A549 (cell line): ENCODE results near the gene NOXO1. TPM values are rescaled to one million over a fixed set of nuclear protein-coding genes. Genes with fewer than 3 reads are reported as not detected.
"Not testable (repeated sequence)": the region's sequence is repeated elsewhere in the genome, so short reads cannot be mapped to it uniquely, and the experiment has no call there.

Experiments used
- ATAC-seq, 2 experiments: fragments of 200-7000 bp in 1 of 2; fragments of >200 bp in 1 of 2; cut with Nextera tagmentation in 1 of 2; cut with Tn5 transposase in 1 of 2; 3 replicates each; pipeline versions ENCODE4 v1.8.0 to v1.9.1; 2018 to 2020; ENCODE audit warnings: mild to moderate bottlenecking in 1 of 2, moderate library complexity in 1 of 2
- CTCF ChIA-PET: fragments of 300-600 bp; sonication (Branson Sonifier 250); formaldehyde crosslinking; extraction: SDS; loops from one replicate; lab custom pipeline; 2021; ENCODE audit warnings: antibody characterized with exemption, inconsistent platforms; lab: Yijun Ruan, JAX
- POLR2A ChIA-PET: fragments of 350-600 bp; formaldehyde crosslinking; extraction: SDS; loops from one replicate; lab custom pipeline; 2021; ENCODE audit warnings: antibody characterized with exemption, inconsistent platforms; lab: Yijun Ruan, JAX
- DNase-seq, 2 experiments: peaks; one replicate each; pipeline versions ENCODE4 v3.0.0 to v3.0.0-alpha.2; 2011 to 2016; ENCODE audit warnings: low read depth in 1 of 2, low spot score in 1 of 2
- FAIRE-seq: peaks from 2 replicates; lab custom pipeline; 2011; peaks lifted over from hg19 to GRCh38; lab: Jason Lieb, UNC
- H3K27ac ChIP-seq, 2 experiments: fragments of >200 bp; sonication (Bioruptor Twin); formaldehyde crosslinking; 3 replicates each; pipeline ENCODE4 v1.5.1; 2016 to 2017
- H3K4me1 ChIP-seq: fragments of >200 bp; sonication (Bioruptor Twin); formaldehyde crosslinking; 3 replicates; pipeline ENCODE4 v1.6.1; 2016
- H3K4me2 ChIP-seq: fragments of >200 bp; sonication (Bioruptor Twin); formaldehyde crosslinking; 3 replicates; pipeline ENCODE4 v1.6.1; 2016
- H3K4me3 ChIP-seq: fragments of >200 bp; sonication (Bioruptor Twin); formaldehyde crosslinking; 3 replicates; pipeline ENCODE4 v1.5.1; 2016
- H3K9me3 ChIP-seq: fragments of >200 bp; sonication (Bioruptor Twin); formaldehyde crosslinking; 3 replicates; pipeline ENCODE4 v1.6.1; 2016
- BCL3 ChIP-seq: fragments of >200 bp; sonication (Bioruptor Twin); formaldehyde crosslinking; IDR thresholded peaks from 3 replicates; pipeline ENCODE4 v1.6.1; 2016
- CEBPB ChIP-seq, 2 experiments: fragments of >200 bp in 1 of 2; sonication (Bioruptor Twin) in 1 of 2; formaldehyde crosslinking in 1 of 2; IDR thresholded peaks; 2 replicates each; pipeline ENCODE4 v1.6.1; 2012 to 2016
- CHD2 ChIP-seq: fragments of 150-350 bp; IDR thresholded peaks from 2 replicates; pipeline ENCODE4 v1.6.1; 2014; ENCODE audit warnings: low read length; ENCODE audit not compliant: partially characterized antibody
- CHD4 ChIP-seq: fragments of 200-600 bp; sonication (generic); IDR thresholded peaks from 2 replicates; pipeline ENCODE4 v1.6.1; 2016; ENCODE audit warnings: antibody characterized with exemption, mild to moderate bottlenecking, borderline replicate concordance
- E2F6 ChIP-seq: IDR thresholded peaks from 2 replicates; pipeline ENCODE4 v1.6.1; 2012; ENCODE audit warnings: low read depth, borderline replicate concordance
- EP300 ChIP-seq, 2 experiments: fragments of >200 bp; sonication (Bioruptor Twin); formaldehyde crosslinking; IDR thresholded peaks; 2 replicates in 1 of 2; 3 replicates in 1 of 2; pipeline ENCODE4 v1.6.1; 2016 to 2017
- HEYL ChIP-seq: fragments of 250-450 bp; sonication (Bioruptor Pico); IDR thresholded peaks from 2 replicates; pipeline ENCODE4 v1.8.0; 2021; ENCODE audit warnings: mild to moderate bottlenecking, moderate library complexity
- HMGXB4 ChIP-seq: fragments of 250-450 bp; sonication (Bioruptor Pico); IDR thresholded peaks from 2 replicates; pipeline ENCODE4 v1.5.0; 2021; ENCODE audit warnings: mild to moderate bottlenecking, moderate library complexity, borderline replicate concordance
- HOXA7 ChIP-seq: fragments of 250-450 bp; sonication (Bioruptor Pico); IDR thresholded peaks from 2 replicates; pipeline ENCODE4 v1.5.0; 2020; ENCODE audit warnings: mild to moderate bottlenecking, moderate library complexity
- HOXB13 ChIP-seq: fragments of 250-450 bp; sonication (Bioruptor Pico); IDR thresholded peaks from 2 replicates; pipeline ENCODE4 v1.5.0; 2020; ENCODE audit warnings: low read depth, mild to moderate bottlenecking, moderate library complexity
- KDM1A ChIP-seq: fragments of 200-600 bp; sonication (generic); IDR thresholded peaks from 2 replicates; pipeline ENCODE4 v1.6.1; 2016; ENCODE audit warnings: low read depth, mild to moderate bottlenecking
- MYC ChIP-seq: IDR thresholded peaks from 2 replicates; pipeline ENCODE4 v1.6.1; 2012; ENCODE audit warnings: mild to moderate bottlenecking, inconsistent platforms, low read length, improper control_type of control experiment, borderline replicate concordance
- NPAS2 ChIP-seq: fragments of 250-450 bp; sonication (Bioruptor Pico); IDR thresholded peaks from 2 replicates; pipeline ENCODE4 v1.8.0; 2022; ENCODE audit warnings: mild to moderate bottlenecking, moderate library complexity, borderline replicate concordance
- NR3C1 ChIP-seq: fragments of >200 bp; sonication (Bioruptor Twin); formaldehyde crosslinking; IDR thresholded peaks from 3 replicates; pipeline ENCODE4 v1.6.1; 2017
- PHF8 ChIP-seq: fragments of 200-600 bp; sonication (generic); IDR thresholded peaks from 2 replicates; pipeline ENCODE4 v1.6.1; 2016; ENCODE audit warnings: low read depth, mild to moderate bottlenecking, antibody characterized with exemption, moderate library complexity, borderline replicate concordance
- POLR2AphosphoS2 ChIP-seq: conservative IDR thresholded peaks from 2 replicates; pipeline ENCODE4 v1.6.1; 2012; ENCODE audit warnings: low read length, improper control_type of control experiment, inconsistent platforms
- RCOR1 ChIP-seq: fragments of 150-350 bp; IDR thresholded peaks from 2 replicates; pipeline ENCODE4 v1.6.1; 2014; ENCODE audit warnings: antibody characterized with exemption, low read length, low read depth
- RFX5 ChIP-seq: fragments of 450-650 bp; IDR thresholded peaks from 2 replicates; pipeline ENCODE4 v1.7.1; 2014; ENCODE audit warnings: antibody characterized with exemption, mild to moderate bottlenecking, moderate library complexity
- SREBF2 ChIP-seq: fragments of 450-650 bp; IDR thresholded peaks from 2 replicates; pipeline ENCODE4 v1.6.1; 2014; ENCODE audit warnings: mild to moderate bottlenecking, moderate library complexity
- TFCP2L1 ChIP-seq: fragments of 250-450 bp; sonication (Bioruptor Pico); IDR thresholded peaks from 2 replicates; pipeline ENCODE4 v1.5.0; 2021; ENCODE audit warnings: mild to moderate bottlenecking
- ZNF302 ChIP-seq: fragments of 250-450 bp; sonication (Bioruptor Pico); IDR thresholded peaks from 2 replicates; pipeline ENCODE4 v1.9.0; 2021; ENCODE audit warnings: inconsistent platforms, mild to moderate bottlenecking, moderate library complexity
- WGBS: methylation state at CpG from one replicate; pipeline ENCODE4 v1.1.6; 2017; ENCODE audit errors: missing lambda C conversion rate; 5-methylcytosine and 5-hydroxymethylcytosine counted together
- polyA plus RNA-seq, 4 experiments: library from polyadenylated mRNA; depleted of rRNA in 3 of 4; stranded (reverse); fragments of >200 nt; fragmentation: RNase III in 1 of 4; extraction: RNeasy Plus Mini Kit Qiagen cat#74134 plus additional on column Dnase treatment in 1 of 4; gene quantifications; 2 replicates in 3 of 4; 3 replicates in 1 of 4; pipeline ENCODE4 v1.2.3, GENCODE V29; 2011 to 2017
- TF ChIP-seq, protein P1 (sequence below): IDR thresholded peaks from 2 replicates; pipeline ENCODE4 v1.6.1; 2012
- TF ChIP-seq, protein P2 (sequence below): fragments of 250-450 bp; sonication (Bioruptor Pico); IDR thresholded peaks from 2 replicates; pipeline ENCODE4 v1.5.0; 2020; ENCODE audit warnings: low read depth, mild to moderate bottlenecking, moderate library complexity

NOXO1 gene
- polyA plus RNA-seq, 2 of the 4 experiments (the other 2 are of a cell fraction), result 0.32 TPM; not detected in 1

GRCh38 chr16:1963806-1964505 is 17.3 kb downstream of the NOXO1 start (continued):
- TF ChIP-seq E2F6 (no peak), CHD4 (no peak), HEYL (CRISPR knock-in tag) (no peak), NR3C1 (no peak), SREBF2 (no peak), CHD2 (no peak), CEBPB (IDR thresholded peaks at IDR 0.05) (no peak), TFCP2L1 (CRISPR knock-in tag) (peak; percentile 68; the same call in 1 of the 2 replicates), NPAS2 (no peak)
- TF ChIP-seq, protein P1, sequence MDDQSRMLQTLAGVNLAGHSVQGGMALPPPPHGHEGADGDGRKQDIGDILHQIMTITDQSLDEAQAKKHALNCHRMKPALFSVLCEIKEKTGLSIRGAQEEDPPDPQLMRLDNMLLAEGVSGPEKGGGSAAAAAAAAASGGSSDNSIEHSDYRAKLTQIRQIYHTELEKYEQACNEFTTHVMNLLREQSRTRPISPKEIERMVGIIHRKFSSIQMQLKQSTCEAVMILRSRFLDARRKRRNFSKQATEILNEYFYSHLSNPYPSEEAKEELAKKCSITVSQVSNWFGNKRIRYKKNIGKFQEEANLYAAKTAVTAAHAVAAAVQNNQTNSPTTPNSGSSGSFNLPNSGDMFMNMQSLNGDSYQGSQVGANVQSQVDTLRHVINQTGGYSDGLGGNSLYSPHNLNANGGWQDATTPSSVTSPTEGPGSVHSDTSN, result no peak
- TF ChIP-seq, all 56 proteins: peak for 4

DNA sequence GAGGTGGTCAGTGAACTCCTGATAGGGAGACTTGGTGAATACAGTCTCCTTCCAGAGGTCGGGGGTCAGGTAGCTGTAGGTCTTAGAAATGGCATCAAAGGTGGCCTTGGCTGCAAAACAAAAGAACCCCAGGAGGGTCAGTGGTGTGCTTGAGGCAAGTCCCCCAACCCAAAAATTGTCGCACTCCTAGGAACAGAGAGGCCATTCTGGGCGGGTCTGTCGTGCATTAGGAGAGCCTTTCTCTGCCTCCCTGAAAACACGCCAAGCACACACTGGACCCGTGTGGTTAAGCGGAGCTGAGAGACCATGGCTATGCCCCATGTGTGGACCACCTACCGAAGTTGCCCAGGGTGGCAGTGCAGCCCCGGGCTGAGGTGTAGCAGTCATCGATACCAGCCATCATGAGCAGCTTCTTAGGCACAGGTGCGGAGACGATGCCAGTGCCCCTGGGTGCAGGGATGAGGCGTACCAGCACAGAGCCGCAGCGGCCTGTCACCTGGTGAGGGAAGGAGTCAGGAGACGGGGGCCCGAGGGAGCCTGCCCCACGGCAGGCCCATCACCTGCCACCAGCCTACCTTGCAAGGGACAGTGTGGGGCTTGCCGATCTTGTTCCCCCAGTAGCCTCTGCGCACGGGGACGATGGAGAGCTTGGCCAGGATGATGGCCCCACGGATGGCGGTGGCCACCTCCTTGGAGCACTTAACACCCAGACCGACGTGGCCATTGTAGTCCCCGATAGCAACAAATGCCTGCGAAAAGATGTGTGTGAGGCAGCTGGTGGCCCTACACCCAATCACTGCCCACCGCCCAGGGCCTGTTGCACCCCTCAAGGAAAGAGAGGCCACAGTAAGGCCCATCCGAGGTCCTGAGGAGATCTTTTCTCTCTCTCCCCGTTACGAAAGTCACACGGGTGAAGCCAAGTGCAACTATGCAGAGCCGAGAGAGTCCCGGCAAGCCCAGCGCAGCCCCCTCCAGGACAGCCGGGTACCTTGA is 18.8 kb downstream of the NOXO1 start:
- POLR2A ChIA-PET, result interaction anchor here (2.2 kb wide), 1 partner anchor 19 kb away, joined by 9 read pairs; the partner anchor contains the start of gene MSRB1
- 63% methylated on average over 33 of the region's 37 CpGs for WGBS
- H3K4me3 ChIP-seq, result peak overlapping the region; percentile 88
- FAIRE-seq, ATAC-seq, CTCF ChIA-PET, DNase-seq, H3K9me3 ChIP-seq: not testable (repeated sequence)
- H3K27ac ChIP-seq, result peak overlapping the region; percentile 92 to 100
- peak overlapping the region; percentile 94 for H3K4me2 ChIP-seq
- H3K4me1 ChIP-seq, result peaks cover 37% of the 10 kb centered on the region

DNA sequence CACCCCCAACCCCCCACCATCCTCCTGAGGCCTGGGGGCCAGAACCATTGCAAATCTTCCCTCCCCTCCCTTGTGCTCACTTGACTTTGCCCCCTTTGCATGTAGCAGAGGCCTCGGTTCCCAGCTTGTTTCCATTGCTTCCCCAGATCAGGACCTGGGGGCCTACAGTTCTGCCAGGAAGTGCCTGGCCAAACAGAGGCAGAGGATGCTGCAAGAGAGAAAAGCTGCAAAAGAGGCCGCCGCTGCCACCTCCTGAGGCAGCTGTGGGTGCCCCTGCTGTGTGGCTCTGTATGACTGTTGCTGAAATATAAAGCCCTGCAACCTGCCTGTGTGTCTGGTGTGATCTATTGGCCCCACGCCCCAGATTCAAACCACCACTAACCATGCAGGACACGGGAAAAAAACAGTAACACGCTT is 19.6 kb downstream of the NOXO1 start:
- no peak for FAIRE-seq
- no peak for TF ChIP-seq RCOR1
- TF ChIP-seq HMGXB4 (CRISPR knock-in tag), result no peak
- TF ChIP-seq, protein P1, result peak; percentile 10; the same call in 1 of the 2 replicates
- no peak for TF ChIP-seq CEBPB (IDR thresholded peaks at IDR 0.05)
- TF ChIP-seq ZNF302 (CRISPR knock-in tag), result no peak
- no peak for TF ChIP-seq MYC
- no peak for TF ChIP-seq HOXB13 (CRISPR knock-in tag)
- TF ChIP-seq RFX5, result no peak
- TF ChIP-seq KDM1A, result no peak
- TF ChIP-seq, protein P2, sequence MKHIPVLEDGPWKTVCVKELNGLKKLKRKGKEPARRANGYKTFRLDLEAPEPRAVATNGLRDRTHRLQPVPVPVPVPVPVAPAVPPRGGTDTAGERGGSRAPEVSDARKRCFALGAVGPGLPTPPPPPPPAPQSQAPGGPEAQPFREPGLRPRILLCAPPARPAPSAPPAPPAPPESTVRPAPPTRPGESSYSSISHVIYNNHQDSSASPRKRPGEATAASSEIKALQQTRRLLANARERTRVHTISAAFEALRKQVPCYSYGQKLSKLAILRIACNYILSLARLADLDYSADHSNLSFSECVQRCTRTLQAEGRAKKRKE, result no peak
- peak; percentile 65; the same call in 1 of the 3 replicates for TF ChIP-seq BCL3
- no peak for TF ChIP-seq EP300 (IDR thresholded peaks at IDR 0.05)
- no peak for TF ChIP-seq PHF8
- TF ChIP-seq HOXA7 (CRISPR knock-in tag), result no peak
- TF ChIP-seq POLR2AphosphoS2, result no peak; the same call in 1 of the 2 replicates
- TF ChIP-seq CHD2, result no peak

More for the DNA sequence above, 19.6 kb downstream of the NOXO1 start:
- peak in 1 of 2 experiments; percentile 51 for DNase-seq
- WGBS, result 35% methylated on average over 6 of the region's 6 CpGs
- ATAC-seq, result 0 out of 6 replicates have a peak, but pooled peaks of 1 of the 2 experiments have one; percentile 1
- Histone ChIP-seq H3K27ac (peak overlapping the region; percentile 92 to 97; a peak in 4 of 6 replicates), H3K9me3 (no peaks in the 10 kb centered on the region), H3K4me3 (peak overlapping the region; percentile 88; the same call in 1 of the 3 replicates), H3K4me2 (peak overlapping the region; percentile 94), H3K4me1 (peaks cover 37% of the 10 kb centered on the region)
- CTCF ChIA-PET, result no interaction called here
- POLR2A ChIA-PET, result interaction anchor here (1.8 to 2.2 kb wide), 2 partner anchors 18 to 193 kb away, joined by 9 read pairs; partner anchors contain the start of genes MSRB1 and TRAF7
